HG03439 (cell line): ENCODE measurements around the gene BICD1.

Experiments
- ATAC-seq: cut with Tn5 transposase; IDR thresholded peaks from one replicate; pipeline ENCODE4 v1.9.1; 2021; ENCODE audit warnings: mild to moderate bottlenecking, moderate library complexity; ENCODE audit not compliant: unreplicated experiment

The BICD1 gene

GRCh38 chr12:32398816-32399369 lies 292.2 kb downstream of the BICD1 start:
- ATAC-seq, result peak; percentile 14

- peak; percentile 83 for ATAC-seq
Observed at GRCh38 chr12:32399370-32400113, 292.9 kb downstream of the BICD1 start, which contains the start of gene FGD4. FGD4 (plus strand) TSS chr12:32399558.

- no peak for ATAC-seq
Observed at GRCh38 chr12:32400114-32400672, 293.5 kb downstream of the BICD1 start.

- no peak for ATAC-seq
Observed at GRCh38 chr12:32400866-32401265, 294.2 kb downstream of the BICD1 start.

- ATAC-seq, result no peak
Observed at GRCh38 chr12:32402170-32402569, 295.5 kb downstream of the BICD1 start.

GRCh38 chr12:32402946-32403345 lies 296.3 kb downstream of the BICD1 start:
- ATAC-seq, result no peak

GRCh38 chr12:32407795-32408194 lies 301.1 kb downstream of the BICD1 start:
- ATAC-seq, result no peak

GRCh38 chr12:32413412-32413811 lies 306.8 kb downstream of the BICD1 start:
- no peak for ATAC-seq

GRCh38 chr12:32418221-32418620 lies 311.6 kb downstream of the BICD1 start:
- ATAC-seq, result no peak

- no peak for ATAC-seq
Observed at GRCh38 chr12:32418903-32419519, 312.4 kb downstream of the BICD1 start.

GRCh38 chr12:32419520-32419960 lies 312.9 kb downstream of the BICD1 start:
- ATAC-seq, result no peak

- ATAC-seq, result no peak
Observed at GRCh38 chr12:32420356-32420755, 313.7 kb downstream of the BICD1 start.

GRCh38 chr12:32423559-32423958 lies 316.9 kb downstream of the BICD1 start:
- no peak for ATAC-seq

GRCh38 chr12:32431025-32431424 lies 324.4 kb downstream of the BICD1 start:
- ATAC-seq, result no peak
